Measurements from ENCODE around the gene CDH11. TPM values are rescaled to one million over a fixed set of nuclear protein-coding genes. Genes with fewer than 3 reads are reported as not detected.

The CDH11 gene
- total RNA-seq, 1 donor from 2014 or later, result 145 TPM

DNA sequence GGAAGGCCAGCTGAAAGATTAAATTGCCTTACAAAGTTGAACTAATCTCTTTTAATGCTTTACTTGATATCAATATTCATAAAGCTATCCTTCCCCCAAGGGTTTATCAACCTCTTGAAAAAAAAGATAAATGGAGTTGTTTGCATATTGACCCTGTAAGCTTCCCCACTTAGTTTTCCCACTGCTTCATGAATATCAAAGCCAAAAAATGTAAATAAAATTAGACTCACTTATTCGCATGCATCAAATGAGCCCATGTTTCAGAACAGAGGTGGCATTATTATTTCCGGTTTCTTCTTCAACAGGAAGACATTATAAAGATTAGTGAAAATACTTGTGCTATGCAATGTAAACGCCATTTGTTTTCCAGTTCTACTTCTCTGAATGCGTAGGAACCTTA lies 150.7 kb downstream of the CDH11 start:
- Histone ChIP-seq H3K4me1 (no peaks in the 10 kb centered on the region), H3K9me3 (no peaks in the 10 kb centered on the region), H3K4me3 (no peak overlapping the region), H3K36me3 (peaks cover 18 to 20% of the 10 kb centered on the region in 2 donors), H3K27me3 (no peaks in the 10 kb centered on the region), H3K27ac (no peak overlapping the region)
- intact Hi-C loops (cut with DNase I), result no loop called here
- TF ChIP-seq, protein P1, sequence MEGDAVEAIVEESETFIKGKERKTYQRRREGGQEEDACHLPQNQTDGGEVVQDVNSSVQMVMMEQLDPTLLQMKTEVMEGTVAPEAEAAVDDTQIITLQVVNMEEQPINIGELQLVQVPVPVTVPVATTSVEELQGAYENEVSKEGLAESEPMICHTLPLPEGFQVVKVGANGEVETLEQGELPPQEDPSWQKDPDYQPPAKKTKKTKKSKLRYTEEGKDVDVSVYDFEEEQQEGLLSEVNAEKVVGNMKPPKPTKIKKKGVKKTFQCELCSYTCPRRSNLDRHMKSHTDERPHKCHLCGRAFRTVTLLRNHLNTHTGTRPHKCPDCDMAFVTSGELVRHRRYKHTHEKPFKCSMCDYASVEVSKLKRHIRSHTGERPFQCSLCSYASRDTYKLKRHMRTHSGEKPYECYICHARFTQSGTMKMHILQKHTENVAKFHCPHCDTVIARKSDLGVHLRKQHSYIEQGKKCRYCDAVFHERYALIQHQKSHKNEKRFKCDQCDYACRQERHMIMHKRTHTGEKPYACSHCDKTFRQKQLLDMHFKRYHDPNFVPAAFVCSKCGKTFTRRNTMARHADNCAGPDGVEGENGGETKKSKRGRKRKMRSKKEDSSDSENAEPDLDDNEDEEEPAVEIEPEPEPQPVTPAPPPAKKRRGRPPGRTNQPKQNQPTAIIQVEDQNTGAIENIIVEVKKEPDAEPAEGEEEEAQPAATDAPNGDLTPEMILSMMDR (IDR thresholded peaks at IDR 0.05), result no peak
- DNase-seq (ENCODE audit: low spot score in 2 of 2), result no peak

DNA sequence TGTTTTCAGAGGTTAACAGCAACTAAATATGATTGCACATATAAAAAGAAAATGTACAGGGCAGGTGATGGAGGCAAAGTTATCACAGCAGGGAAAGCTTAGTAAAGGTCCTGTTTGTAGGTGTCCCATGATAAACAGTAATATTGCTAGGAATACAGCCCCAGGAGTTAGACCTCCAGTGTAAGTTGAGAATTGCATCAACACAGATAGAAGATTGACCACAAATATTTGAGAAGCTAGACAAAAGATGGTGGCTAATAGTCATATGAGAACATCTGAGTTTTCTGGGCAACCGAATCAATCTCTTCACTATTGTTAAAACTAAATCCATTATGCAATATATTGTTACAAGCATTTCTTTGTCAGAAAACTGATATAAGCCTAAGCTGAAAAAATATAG lies 152.6 kb downstream of the CDH11 start:
- Histone ChIP-seq H3K27ac (no peak overlapping the region), H3K27me3 (no peaks in the 10 kb centered on the region), H3K4me3 (no peak overlapping the region), H3K4me1 (no peaks in the 10 kb centered on the region), H3K36me3 (peaks cover 18 to 20% of the 10 kb centered on the region in 2 donors), H3K9me3 (no peaks in the 10 kb centered on the region)
- intact Hi-C loops (cut with DNase I), result no loop called here
- no peak for DNase-seq (ENCODE audit: low spot score in 2 of 2)
- TF ChIP-seq, protein P1 (IDR thresholded peaks at IDR 0.05), result no peak

DNA sequence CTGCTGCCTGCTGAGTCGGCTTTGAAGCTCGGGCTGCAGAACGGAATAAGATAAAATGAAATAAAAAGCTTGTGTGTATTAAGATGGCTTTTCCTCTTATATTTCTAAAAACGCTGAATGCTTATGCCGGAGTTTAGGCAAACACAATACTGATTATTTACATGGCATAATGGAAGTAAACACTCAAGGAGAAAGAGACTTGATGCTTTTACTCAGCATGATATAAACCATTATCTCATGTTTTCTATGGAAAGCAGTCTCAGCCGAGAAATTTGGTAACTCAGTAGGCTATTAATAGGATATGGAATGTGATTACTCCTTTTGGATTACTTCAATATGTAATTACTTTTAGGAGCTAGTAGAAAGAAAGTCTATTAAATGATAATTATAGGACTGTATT lies 153.3 kb downstream of the CDH11 start:
- no peak for DNase-seq (ENCODE audit: low spot score in 2 of 2)
- H3K27me3 ChIP-seq, result no peaks in the 10 kb centered on the region
- intact Hi-C loops (cut with DNase I), result no loop called here
- H3K4me1 ChIP-seq, result no peaks in the 10 kb centered on the region
- no peaks in the 10 kb centered on the region for H3K9me3 ChIP-seq
- peaks cover 18 to 20% of the 10 kb centered on the region in 2 donors for H3K36me3 ChIP-seq
- TF ChIP-seq, protein P1 (IDR thresholded peaks at IDR 0.05), result no peak
- no peak overlapping the region for H3K27ac ChIP-seq
- no peak overlapping the region for H3K4me3 ChIP-seq

DNA sequence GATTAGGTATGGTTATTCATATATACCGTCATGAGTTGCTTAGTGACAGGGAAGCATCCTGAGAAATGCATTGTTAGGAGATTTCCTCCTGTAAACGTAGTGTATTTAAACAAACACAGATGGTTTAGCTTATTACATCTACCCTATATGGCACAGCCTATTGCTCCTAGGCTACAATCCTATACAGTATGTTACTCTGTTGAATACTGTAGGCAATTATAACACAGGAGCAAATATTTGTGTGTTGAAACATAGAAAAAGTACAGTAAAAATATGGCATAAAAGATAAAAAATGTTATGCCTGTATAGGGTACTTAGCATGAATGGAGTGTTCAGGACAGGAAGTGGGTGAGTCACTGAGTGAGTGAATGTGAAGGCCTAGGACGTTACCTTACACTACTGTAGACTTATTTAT lies 157.7 kb downstream of the CDH11 start:
- intact Hi-C loops (cut with DNase I), result no loop called here
- DNase-seq (ENCODE audit: low spot score in 2 of 2), result no peak
- no peaks in the 10 kb centered on the region for H3K9me3 ChIP-seq
- no peak overlapping the region for H3K4me3 ChIP-seq
- no peaks in the 10 kb centered on the region for H3K4me1 ChIP-seq
- no peaks in the 10 kb centered on the region for H3K36me3 ChIP-seq
- H3K27me3 ChIP-seq, result no peaks in the 10 kb centered on the region
- TF ChIP-seq, protein P1 (IDR thresholded peaks at IDR 0.05), result no peak
- no peak overlapping the region for H3K27ac ChIP-seq

DNA sequence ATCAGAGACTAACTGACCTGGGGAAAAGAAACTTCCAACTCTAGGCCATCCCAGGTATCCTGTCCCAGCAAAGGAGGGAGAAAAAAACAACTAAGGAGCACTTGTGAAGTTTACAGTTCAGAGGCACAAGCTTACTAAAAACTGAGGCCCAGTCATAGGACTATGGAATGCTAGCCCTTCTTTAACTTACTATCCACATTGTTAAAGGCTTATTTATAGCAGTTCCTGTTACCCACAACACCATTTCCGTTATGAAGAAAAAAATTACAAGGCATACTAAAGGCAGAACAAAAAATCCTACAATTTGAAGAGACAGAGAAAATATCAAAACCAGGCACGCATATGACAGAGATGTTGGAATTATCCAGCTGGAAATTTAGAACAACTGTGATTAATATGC lies 159.1 kb downstream of the CDH11 start:
- TF ChIP-seq, protein P1 (IDR thresholded peaks at IDR 0.05), result no peak
- intact Hi-C loops (cut with DNase I), result no loop called here
- H3K27ac ChIP-seq, result no peak overlapping the region

DNA sequence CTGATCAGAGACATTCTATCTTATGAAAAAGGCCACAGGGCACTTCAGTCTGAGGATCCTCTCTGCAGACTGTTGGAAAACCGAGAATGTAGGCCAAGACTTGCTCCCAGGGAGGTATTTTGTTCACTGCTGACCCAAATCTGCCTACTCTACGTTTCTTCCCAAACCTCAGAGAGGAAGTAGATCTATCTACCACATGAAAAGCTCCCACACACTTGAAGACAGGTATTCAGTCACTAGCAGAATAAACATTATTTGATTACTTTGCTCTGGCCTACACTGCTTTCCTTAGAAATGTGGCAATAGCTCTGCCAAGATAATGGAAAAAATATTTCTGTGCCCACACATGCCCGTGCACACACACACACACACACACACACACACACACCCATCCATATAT lies 164.6 kb downstream of the CDH11 start:
- Histone ChIP-seq H3K4me1 (no peaks in the 10 kb centered on the region), H3K36me3 (no peaks in the 10 kb centered on the region), H3K27me3 (no peaks in the 10 kb centered on the region), H3K9me3 (no peaks in the 10 kb centered on the region), H3K27ac (no peak overlapping the region), H3K4me3 (no peak overlapping the region)
- no peak for DNase-seq (ENCODE audit: low spot score in 2 of 2)
- TF ChIP-seq, protein P1 (IDR thresholded peaks at IDR 0.05), result no peak
- intact Hi-C loops (cut with DNase I), result no loop called here

More for the DNA sequence above, 159.1 kb downstream of the CDH11 start:
- H3K36me3 ChIP-seq, result no peaks in the 10 kb centered on the region
- DNase-seq (ENCODE audit: low spot score in 2 of 2), result no peak
- H3K9me3 ChIP-seq, result no peaks in the 10 kb centered on the region
- no peaks in the 10 kb centered on the region for H3K27me3 ChIP-seq
- H3K4me1 ChIP-seq, result no peaks in the 10 kb centered on the region
- H3K4me3 ChIP-seq, result no peak overlapping the region
